VCaP (cell line): Measurements from ENCODE around the gene ATIC.
A peak's percentile ranks its signal among the peaks of the same experiment; 100 is the strongest.

Experiments
- H3K27ac ChIP-seq: fragments of 450-650 bp; 2 replicates; pipeline ENCODE4 v1.5.1; 2017
- TF ChIP-seq, protein P1 (sequence below): fragments of 450-650 bp; conservative IDR thresholded peaks from 2 replicates; pipeline ENCODE4 v1.5.1; 2017; ENCODE audit warnings: mild to moderate bottlenecking, moderate library complexity

ATIC gene

DNA sequence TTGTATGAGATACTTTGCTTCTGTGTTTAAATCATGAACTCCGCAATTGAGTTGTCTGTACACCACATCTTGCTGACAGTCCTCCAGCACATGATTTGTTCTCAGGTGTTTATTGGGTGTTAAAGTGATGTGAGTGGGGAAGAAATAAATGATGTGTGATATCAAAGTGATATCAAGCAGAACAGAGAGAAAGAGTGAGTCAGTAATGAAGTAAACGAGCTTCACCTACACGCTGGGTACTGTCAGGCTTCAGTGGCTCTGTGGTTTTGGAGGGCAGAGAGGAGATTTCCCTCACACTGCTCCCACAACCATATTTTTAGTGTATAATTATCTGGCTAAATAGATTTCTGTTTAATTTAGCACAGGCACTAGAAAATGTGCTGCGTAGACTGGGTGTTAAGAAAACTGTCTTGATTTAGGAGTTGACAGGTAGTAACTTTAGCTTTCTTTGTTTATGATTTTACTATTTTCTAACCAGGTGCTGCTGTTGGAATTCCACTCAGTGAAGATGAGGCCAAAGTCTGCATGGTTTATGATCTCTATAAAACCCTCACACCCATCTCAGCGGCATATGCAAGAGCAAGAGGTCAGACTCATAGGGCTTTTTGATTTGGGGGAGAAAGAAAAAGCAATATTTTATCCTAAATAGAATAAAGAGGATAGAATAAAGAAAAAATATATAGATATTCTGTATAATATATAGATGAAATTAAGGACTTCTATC is 21.2 kb downstream of the ATIC start:
- TF ChIP-seq, protein P1, sequence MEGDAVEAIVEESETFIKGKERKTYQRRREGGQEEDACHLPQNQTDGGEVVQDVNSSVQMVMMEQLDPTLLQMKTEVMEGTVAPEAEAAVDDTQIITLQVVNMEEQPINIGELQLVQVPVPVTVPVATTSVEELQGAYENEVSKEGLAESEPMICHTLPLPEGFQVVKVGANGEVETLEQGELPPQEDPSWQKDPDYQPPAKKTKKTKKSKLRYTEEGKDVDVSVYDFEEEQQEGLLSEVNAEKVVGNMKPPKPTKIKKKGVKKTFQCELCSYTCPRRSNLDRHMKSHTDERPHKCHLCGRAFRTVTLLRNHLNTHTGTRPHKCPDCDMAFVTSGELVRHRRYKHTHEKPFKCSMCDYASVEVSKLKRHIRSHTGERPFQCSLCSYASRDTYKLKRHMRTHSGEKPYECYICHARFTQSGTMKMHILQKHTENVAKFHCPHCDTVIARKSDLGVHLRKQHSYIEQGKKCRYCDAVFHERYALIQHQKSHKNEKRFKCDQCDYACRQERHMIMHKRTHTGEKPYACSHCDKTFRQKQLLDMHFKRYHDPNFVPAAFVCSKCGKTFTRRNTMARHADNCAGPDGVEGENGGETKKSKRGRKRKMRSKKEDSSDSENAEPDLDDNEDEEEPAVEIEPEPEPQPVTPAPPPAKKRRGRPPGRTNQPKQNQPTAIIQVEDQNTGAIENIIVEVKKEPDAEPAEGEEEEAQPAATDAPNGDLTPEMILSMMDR, result no peak
- H3K27ac ChIP-seq, result peak overlapping the region; percentile 43

DNA sequence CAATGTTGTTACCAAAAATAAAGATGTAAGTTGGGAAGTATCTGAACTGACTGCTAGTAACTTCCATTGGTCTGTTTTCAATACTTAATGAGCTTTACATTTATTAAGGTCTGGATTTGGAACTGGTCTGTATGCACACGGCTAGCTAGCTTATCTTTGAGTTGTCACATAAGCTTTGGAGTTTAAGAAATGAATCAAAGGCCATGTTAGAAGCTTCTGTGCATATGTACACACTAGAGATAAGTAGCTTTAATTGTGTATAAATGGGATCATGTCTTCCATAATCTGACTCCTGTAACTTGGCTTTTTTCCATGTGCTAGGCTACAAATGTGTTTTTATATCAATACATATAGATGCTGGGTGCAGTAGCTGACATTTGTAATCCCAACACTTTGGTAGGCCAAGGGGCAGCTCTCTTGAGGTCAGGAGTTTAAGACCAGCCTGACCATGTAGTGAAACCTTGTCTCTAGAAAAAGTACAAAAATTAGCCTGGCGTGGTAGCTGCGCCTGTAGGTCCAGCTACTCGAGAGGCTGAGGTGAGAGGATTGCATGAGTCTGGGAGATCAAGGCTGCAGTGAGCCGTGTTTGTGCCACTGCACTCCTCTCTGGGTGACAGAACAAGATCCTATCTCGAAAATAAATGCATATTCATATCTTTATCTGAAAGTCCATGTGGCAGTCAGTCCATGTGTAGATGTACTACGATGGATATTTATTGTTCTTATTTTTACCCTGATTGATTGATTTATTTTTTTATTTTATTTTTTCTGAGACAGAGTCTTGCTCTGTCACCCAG is 27.2 kb downstream of the ATIC start:
- no peak overlapping the region for H3K27ac ChIP-seq
- TF ChIP-seq, protein P1, result no peak

DNA sequence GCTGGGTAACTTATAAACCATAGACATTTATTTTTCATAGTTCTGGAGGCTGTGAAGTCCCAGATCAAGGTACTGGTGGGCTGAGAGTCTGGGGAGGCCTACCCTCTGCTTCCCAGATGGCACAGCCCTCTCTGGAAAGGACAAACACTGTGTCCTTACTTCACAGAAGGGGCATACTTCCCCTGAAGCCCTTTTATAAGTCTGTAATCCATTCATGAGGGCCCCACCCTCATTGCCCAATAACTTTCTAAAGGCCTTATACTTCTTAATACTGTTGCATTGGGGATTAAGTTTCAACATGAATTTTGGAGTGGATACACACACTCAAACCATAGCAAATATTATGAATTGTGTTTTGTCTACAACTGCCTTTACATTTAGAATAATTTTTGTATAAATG is 36.0 kb downstream of the ATIC start:
- no peak overlapping the region for H3K27ac ChIP-seq
- TF ChIP-seq, protein P1, result no peak

DNA sequence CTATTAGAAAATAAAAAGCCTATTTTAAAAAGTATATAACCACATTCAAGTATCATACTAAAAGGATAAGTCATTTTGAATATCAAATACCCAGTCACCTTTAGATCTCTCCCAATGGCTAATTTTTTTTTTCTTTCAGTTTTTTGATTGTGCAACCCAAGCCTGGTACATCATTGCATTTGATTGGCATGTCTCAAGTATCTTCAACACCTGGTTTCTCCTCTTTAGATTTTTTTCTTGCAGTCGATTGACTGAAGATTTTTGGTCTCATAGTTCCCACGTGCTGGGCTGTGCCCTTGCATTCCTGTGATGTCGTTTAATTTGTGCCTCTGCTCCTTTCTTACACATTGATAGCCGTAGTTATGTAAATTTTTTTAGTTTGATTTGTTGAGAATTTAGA is 40.7 kb downstream of the ATIC start:
- H3K27ac ChIP-seq, result no peak overlapping the region
- TF ChIP-seq, protein P1, result no peak

DNA sequence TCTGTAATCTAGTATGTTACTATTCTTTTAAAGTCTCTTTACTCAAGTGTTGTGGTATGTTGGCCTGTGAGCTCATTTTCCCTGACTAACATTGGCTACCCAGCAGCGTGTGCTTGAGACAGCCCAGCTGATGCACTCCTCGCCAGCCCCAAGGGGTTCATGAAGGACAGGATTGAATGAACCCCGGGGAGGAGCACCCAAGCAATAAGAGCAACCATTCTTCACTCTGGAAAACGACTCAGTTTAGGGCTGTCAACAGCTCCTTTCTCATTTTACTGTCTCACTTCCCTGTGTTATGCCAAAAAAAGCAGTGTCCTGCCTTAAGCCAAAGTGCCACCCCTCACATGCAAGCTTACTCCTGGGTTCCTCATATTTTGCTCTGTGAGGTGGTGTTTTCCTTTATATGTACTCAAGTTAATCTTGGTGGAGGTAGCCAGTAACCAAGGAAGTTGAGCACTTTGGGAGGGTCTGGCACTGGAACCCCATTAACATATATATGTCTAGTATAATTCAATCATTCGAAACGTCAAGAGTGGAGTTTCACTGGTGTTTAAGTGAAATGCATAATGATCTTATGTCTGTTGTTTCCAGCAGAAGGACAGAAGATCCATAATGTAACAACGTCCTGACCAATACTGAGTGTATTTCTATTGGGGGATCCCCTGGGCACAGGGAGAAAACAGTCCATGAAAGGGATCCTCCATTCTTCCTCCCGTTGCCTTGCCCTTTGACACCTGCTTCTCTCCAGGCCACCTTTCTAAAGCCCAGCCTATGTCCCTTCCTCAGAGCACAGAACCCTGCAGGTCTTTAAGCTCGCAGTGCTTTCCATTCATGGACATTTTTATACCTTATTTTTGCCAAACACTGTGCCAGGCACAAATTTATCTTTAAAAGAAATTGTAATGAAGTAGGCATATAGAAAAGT is 43.2 kb downstream of the ATIC start:
- no peak overlapping the region for H3K27ac ChIP-seq
- TF ChIP-seq, protein P1, result no peak

DNA sequence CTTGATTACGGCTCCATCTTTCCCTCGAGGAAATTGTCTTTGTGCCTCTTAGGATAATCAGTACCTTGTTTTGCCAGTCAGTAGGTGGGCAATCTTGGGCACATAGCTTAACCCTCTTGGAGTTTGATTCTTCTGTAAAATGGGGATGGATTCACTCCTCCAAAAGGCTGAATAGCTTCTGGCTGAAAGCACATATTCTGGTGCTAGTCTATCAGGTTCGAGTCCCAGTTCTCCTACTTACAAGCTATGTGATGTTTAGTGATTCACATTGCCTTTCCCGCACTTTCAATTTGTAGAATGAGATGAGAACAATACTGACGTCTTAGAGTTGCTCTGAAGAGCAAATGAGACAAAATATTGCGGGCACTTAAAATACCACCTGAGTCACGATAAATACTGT is 43.9 kb downstream of the ATIC start:
- TF ChIP-seq, protein P1, result no peak
- no peak overlapping the region for H3K27ac ChIP-seq
